GM19397 (cell line): ENCODE measurements around the gene PFN1.

Experiments
- ATAC-seq: cut with Tn5 transposase; IDR thresholded peaks from one replicate; pipeline ENCODE4 v1.9.1; 2021; ENCODE audit warnings: mild to moderate bottlenecking, moderate library complexity; ENCODE audit not compliant: unreplicated experiment

Gene PFN1

DNA sequence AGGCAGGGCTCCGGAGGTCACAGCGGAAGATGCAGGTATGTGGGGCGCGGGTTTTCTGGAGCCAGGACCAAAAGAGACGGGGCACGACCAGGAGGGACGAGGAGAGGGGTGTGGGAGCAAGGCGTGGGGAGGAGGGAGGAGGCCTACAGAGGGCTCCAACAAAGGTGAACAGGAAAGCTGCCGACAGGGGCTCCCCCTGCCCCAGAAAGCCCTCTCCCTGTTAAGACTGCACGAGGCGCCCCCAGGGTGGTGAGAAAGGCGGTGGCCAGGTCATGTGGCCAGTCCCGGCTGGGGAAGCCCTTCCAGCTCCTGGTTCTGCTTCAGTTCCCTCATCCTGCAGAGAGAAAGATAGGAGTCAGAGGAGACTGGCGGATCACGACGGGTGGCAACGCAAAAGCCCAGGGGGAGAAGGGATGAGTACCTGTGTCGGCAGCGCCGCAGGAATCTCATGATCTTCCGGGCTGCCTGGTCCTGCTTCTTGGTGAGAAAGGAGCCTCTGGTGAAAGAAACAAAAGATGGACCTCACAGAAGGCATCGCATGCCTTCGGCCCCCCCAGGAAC lies 20.2 kb upstream of the PFN1 start:
- ATAC-seq = no peak

DNA sequence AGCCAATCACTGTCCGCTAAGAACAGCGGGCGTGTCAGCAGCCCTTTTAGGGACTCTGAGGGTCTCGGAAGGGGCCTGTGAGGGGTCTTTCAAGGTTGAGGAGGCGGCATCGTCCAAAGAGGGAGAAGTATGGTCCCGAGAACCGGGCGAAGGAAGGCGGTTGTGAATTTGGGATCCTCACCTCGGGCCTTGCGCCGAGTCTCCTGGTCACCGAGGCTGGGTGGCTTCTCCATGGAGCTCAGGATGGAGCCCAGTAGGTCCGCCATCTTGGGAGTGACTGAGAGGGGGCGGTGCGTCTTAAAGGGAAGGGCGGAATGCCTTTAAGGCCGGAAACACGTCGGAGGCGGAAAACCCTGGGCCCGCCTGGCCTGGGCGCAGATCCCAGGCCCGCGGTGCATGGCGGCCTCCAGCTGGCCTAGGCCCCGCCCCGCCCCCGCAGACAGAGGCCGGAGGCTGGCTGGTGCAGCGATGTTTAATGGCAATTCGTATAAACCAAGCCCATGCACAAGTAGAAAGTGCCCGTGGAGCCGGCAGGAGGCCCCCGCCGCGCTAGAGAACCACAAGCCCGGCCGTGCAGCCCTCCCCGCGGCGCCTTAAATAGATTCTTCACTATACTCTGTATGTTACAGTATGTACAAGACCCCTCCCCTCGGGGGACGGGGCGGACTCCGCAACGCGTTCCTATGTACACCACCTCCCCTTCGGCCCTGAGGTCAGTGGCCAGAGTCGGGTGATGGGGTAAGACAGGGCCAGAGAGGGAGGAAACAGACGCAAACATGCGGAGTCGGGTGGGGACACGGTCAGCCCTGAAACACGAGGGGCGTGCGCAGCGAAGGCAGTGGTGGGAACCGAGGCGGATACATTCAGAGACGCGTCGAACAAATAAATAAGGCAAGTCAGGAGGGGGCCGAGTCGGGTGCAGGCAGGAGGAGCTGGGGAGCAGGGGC lies 19.5 kb upstream of the PFN1 start, which contains the start of gene SPAG7:
SPAG7 (minus strand) TSS at position 279 of the 947 bp plus-strand sequence; CDS start at position 266, 13 bp downstream.
- ATAC-seq = peak; percentile 63

DNA sequence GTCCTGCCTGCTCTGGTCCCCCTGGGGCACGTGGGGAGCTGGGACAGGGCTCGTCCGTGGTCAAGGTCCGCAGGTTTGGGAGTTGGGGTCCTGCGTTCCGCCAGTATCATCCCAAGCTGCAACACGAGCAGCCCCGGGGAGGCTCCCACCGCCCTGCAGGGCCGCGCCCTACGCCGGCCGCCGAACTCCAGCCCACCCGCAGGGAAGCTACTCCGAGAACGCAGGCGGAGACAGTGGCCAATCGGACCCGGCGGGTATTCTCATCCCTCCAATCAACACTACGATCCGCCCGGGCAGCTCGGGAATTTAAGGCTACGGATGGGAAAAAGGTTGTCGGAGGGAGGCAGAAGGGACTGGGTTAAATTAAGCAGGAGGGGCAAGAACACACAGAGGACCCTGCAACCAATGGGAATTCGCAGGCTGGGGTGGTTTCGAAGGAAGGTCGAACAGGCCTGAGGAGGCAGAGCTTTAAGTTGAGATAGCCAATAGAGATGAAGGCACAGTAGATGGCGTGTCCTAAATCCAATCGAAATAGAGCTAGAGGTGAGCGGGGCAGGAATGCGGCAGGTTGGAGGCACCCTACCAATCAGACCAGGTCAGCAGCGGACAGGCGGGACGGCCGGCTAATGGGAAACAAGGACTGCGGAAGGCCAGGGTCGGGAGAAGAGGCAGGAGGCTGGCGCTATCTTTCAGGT lies 18.7 kb upstream of the PFN1 start:
- ATAC-seq = peak; percentile 77

DNA sequence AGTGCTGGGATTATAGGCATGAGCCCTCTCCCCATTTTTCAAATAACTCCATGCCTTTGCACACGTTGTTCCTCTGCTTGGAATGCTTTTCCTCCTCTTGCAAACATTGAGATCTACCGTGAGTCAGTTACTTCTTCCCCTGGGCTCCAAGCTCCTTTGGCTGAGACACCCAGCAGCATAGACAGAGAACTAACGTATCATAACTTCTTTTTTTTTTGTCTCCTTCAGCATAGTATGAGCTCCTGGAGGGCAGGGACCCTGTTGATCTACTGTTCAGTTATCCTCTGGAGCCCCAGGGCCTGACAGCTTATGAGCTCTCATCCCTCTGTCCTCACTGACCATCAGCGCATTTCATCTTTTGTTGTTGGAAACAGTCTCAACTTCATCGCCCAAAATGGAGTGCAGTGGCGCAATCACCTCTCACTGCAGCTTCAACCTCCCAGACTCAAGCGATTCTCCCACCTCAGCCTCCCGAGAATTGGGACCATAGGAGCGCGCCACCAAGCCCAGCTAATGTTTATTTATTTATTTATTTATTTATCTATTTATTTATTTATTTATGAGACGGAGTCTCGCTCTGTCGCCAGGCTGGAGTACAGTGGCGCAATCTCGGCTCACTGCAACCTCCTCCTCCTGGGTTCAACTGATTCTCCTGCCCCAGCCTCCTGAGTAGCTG lies 17.1 kb upstream of the PFN1 start:
- no peak for ATAC-seq

DNA sequence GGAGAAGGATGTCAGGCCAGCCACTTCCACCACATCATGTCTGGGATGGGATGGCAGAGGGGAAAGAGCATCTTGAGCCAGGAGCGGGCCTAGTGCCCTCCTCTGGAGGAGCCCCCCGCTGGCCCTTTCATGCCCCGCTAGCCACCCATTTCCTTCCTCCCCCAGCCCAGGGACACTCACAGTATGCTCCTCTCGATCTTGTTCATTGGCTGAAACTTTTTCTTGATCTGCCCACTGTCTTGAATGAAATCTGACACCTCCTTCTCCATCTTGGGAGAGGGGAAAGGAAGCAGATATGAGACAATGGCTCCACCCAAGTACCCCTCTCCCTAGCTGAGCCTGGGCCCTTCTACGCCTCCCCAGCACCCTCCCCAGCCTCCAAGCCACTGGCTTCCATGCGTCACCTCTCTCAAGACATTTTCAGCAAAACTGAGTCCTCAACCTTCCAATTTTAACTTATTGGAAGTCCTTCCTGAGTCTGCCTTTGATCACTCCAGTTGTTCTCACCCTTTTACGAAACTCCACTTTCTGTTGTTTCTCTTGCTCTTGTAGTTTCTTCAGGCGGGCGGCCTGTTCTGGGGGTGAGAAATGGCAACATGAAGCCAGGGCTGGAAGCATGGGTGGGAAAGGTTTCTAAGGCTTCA lies 12.1 kb upstream of the PFN1 start:
- no peak for ATAC-seq

DNA sequence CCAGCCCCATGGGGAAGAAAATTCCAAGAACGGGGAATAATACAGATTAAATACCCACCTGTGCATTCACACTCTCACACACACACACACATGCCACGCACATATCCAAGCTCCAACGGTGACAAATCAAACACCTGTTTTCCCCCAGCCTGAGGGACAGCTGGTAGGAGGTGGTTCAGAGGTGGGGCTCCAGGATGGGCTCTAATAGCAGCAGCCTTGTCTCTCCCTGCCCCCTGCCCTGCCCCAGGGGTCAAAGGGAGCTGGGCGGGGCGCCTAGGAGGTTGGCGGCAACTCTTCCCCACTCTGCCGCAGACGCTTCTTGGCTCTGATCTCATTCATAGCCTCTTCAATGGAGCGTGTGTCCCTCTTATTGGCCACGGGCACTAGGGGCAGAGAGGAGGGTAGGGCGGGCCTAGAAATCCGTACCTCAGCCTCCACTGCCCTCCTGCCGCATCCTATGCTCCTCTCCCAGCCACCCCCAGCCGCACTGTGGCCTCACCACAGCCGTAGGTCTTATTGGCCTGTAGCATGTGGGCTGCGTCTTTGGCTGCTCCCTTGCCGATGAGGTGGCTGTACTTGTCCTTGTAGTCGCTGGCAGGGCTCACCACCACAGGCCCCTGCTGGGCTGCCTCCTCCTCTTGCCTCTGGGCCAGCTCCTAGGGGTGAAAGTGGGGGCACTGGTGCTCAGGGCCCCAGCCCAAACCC lies 11.1 kb upstream of the PFN1 start:
- no peak for ATAC-seq

DNA sequence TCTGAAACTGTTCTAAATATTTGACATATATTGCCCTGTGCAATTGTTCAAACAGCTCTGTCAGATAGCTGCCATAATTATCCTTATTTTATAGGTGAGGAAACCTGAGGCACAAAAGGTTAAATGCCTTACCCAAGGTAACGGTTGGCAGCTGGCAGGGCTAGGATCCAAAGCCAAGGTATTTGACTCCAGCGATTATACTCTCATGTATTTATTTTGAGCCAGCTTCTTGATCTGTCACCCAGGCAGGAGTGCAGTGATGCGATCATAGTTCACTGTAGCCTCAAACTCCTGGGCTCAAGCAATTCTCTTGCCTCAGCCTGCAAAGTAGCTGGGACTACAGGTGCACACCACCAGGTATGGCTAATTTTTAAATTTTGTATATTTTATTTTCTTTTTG lies 9.8 kb upstream of the PFN1 start:
- no peak for ATAC-seq

DNA sequence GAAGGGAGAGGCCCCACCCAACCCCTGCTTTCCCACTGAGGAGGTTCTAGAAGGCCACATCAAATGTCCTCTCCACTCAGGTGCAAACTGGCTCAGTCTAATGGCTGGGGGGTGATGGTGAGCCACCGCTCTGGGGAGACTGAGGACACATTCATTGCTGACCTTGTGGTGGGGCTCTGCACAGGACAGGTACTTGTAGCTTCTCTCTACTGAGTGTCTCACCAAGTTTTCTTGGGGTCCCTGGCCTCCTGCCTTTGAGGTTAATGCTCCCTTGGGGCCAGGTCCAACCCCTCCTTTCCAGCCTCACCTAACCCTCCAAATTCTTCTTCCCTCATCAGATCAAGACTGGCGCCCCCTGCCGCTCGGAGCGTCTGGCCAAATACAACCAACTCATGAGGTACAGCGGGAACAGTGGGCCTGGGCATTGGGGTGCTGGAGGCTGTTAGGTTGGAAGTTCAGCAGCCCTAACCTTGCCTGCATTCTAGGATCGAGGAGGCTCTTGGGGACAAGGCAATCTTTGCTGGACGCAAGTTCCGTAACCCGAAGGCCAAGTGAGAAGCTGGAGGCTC lies 8.2 kb upstream of the PFN1 start:
- ATAC-seq = no peak

DNA sequence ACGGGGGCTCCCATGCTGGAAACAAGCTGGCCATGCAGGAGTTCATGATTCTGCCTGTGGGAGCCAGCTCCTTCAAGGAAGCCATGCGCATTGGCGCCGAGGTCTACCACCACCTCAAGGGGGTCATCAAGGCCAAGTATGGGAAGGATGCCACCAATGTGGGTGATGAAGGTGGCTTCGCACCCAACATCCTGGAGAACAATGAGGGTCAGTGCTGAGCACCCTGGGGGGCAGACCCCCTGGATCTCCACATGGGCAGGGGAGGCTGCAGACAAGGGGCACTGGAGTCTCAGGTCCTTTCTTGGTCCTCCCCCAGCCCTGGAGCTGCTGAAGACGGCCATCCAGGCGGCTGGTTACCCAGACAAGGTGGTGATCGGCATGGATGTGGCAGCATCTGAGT lies 6.8 kb upstream of the PFN1 start:
- ATAC-seq = no peak

DNA sequence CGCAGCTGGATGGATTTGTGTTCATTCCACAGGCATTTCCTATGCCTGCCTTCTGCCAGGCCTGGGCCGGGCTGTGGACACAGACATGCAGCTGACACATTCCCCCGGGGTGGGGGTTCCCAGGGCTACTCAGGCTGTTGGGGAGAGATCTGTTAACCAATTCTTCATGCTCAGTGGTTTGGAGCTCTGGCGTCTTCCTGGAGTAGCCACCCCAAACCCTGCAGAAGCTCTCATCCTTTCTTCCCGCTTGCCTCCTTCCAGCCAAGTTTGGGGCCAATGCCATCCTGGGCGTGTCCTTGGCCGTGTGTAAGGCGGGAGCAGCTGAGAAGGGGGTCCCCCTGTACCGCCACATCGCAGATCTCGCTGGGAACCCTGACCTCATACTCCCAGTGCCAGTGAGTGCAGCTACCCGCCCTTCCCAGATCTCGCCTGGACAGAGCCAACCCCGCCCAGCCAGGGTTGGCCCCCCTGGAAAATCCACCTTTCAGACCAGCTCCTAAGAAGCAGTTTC lies 5.2 kb upstream of the PFN1 start:
- no peak for ATAC-seq

DNA sequence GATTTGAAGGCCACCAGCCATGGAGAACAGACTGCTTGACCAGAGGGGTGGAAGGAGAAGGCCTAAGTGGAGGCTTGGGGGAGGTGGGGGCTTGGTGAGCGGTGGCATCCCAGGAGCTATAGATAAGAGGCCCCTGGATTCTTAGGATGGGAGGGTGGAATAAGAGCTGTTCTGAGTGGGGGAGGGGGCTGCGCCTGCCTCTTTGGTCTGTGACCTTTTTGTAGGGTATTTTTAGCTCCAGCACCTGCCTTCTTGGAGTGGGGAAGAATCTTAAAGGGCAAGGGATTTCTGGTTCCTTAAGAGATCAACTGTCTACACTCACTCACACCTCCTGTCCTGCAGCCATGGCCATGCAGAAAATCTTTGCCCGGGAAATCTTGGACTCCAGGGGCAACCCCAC lies 3.2 kb upstream of the PFN1 start:
- no peak for ATAC-seq

DNA sequence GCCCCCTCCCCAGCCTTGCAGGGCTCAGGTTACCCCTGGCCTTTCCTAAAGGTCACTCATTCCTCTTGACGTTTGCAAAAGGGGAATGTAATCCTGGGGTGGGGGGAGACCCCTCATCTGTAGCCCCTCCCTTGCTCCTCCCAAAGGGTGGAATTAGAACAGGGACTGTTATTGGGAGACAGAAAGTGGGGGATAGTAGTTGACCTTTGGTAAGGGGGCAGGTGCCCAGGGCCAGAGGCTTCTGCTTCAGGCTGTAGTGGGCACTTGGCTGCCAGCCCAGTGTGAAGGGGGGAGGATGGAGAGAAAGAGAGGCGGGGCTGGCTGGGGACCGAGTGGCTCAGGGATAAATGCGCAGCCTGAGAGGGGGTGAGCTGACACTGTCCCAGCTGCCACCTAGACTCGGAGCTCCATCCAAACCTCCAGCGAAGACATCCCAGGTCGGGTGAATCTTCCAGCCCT lies 2.4 kb upstream of the PFN1 start, which contains the start of gene ENO3:
ENO3 (plus strand) TSS at position 374 of the 459 bp plus-strand sequence. CDS start 711 bp downstream, outside the sequence.
- ATAC-seq = no peak

DNA sequence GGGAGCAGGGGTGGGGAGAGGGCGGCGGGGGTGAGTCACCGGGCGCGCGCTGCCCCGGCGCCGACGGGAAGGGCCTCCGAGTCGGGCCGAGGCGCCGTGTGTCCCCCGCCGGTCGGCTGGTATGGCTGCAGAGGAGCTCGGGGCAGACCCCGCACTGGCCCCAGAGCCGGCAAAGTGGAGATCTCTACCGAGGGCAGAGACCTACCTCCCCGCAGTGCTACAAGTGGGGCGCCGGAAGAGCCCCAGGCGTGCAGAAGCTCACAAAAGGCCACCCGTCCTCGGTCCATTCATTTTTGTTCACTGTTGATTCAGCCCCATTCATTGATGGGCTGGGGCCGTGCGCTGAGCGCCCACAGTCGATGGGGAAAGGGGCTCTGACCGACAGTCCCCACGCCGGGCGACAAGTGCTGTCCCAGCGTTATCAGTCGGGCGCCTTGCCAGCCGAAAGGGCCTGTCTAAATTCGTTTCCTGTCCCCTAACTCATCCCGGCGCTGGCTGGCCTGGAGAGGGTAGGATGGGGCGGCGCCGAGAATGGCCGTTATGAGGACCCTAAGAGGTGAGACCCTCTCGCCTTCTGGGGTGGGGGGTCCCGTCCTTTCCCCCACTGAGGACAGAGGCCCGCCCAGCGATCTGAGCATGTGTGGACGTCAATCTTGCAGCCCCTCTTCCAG lies 1.9 kb upstream of the PFN1 start:
- no peak for ATAC-seq

DNA sequence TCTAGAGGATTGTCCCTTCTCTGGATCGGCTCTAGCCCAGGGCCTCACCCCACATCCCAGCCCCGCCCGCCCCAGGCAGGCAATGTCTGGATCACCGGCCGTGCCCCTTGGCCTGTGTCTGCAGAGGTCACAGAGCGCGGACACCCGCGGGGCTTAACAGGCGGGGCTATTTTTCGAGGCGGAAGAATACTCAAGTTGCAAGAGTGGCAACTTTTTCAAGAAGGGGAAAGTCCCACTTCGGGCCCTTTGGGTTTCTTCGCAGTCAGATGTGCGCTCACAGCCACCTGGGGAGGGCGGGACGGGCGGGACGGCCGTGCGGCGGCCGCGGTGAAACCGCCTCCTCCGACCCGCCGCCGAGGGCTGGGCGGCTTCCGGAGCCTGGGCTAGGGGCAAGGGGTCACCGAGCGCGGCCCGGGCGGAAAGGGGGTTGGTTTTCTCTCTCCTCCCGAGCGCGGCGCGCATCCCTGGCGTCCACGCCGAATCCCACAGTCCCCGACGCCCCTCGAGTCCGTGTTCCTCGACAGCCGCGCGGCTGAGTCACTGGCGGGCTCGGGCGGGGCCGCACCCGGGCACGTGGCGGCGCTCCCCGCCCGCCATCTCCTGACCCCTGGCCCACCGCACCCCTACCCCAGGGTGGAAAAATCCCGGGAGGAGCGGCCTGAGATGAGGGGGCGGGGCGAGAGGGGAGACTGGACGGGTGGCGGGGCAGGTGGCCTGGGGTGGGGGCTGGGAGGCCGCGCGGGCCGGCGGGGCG lies 1.2 kb upstream of the PFN1 start:
- ATAC-seq = peak; percentile 31

DNA sequence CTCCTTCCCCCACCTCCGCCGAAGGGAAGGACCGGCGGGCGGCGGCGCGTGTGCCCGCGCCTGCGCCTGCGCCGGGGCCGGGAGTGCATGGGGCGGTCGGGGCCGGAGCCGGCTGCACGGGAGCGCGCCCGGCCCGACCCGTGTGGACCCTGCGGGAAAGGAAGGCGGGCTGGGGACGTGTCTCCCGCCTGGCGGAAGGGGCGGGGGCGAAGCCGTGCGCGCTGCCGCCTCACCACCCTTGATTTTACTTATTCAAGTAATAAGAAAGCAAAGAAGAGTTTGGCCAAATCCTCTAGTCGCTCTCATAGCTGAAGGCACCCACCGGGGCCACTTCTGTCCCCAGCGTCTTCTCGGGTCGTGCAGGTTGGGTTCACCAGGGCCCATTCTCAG lies 596 bp upstream of the PFN1 start:
- peak; percentile 33 for ATAC-seq

DNA sequence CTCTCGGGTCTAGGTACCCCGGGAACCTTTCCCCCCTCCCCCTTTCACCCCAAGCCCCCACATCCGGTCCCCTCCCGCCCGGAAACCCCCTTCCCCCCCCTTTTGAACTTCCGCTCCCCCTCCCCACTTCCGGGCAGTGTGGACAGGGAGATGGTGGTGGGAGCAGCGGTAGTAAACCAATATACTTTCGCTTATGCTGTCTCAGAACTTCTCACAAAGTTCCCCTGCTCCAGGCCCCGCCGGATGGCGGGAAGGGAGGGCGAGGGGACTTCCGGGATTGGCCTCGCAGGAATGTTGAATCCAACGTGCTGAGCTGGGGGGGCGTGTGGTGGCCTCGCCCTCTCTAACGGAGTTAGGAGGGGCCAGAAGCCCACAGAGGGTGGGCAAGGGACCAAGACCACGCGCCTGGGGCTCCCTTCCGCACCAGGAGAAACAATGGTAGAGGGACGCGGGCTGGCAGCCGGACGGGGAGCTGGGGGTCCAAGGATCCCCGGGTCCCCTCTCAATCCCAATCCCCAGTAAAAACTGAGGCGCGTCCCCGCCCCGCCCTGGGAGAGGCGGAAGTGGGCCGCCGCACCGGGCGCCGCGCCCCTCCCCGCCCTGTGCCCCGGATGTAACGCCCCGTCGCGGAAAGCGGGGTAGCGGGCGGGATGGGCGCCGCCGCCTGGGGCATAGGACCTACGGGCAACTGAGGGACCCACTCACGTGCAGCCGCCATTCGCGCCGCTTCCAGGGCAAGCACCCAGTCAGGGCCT lies 742 bp downstream of the PFN1 start:
- ATAC-seq = peak; percentile 24

DNA sequence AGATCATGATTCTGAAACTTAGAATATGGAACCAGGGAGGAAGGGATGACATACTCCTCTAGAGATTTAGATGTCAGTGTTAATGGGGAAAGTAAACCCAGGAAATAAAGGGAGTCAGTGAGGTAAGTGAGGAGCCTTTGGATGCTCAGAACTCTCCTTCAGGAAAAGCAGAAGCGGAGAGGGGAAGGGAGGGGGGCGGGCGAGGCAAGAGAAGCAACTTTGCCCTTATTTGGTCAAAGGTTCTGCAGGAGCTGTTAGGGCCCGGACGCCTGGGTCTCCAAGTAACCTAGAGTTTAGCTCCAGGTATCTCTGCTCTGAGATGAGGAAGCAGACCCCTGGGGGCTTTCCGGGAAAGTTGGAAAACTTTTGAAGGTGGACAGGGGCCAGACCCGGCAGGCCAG lies 1.3 kb downstream of the PFN1 start:
- ATAC-seq = no peak
